Measurements from ENCODE around the gene NPL.

NPL gene

GRCh38 chr1:182782587-182782913 lies 7.0 kb upstream of the NPL start:
- TF ChIP-seq PATZ1 (CRISPR knock-in tag; IDR thresholded peaks at IDR 0.05; ENCODE audit: borderline replicate concordance) = no peak
- TF ChIP-seq GLIS3 (CRISPR knock-in tag; IDR thresholded peaks at IDR 0.05) = no peak
- no peak for TF ChIP-seq ZNF565 (CRISPR knock-in tag; conservative IDR thresholded peaks at IDR 0.05; ENCODE audit: low read depth)
- TF ChIP-seq PPARA (CRISPR knock-in tag; IDR thresholded peaks at IDR 0.05; ENCODE audit: borderline replicate concordance) = no peak
- TF ChIP-seq CSRNP3 (CRISPR knock-in tag; IDR thresholded peaks at IDR 0.05) = no peak
- TF ChIP-seq ZNF70 (CRISPR knock-in tag; IDR thresholded peaks at IDR 0.05) = no peak
- no peak for TF ChIP-seq POU6F1 (CRISPR knock-in tag; IDR thresholded peaks at IDR 0.05; ENCODE audit: borderline replicate concordance, low read depth)
- no peak for TF ChIP-seq ZNF8 (CRISPR knock-in tag; IDR thresholded peaks at IDR 0.05)
- TF ChIP-seq ZFP3 (CRISPR knock-in tag; IDR thresholded peaks at IDR 0.05) = no peak
- no peak for TF ChIP-seq TCF4 (CRISPR knock-in tag; IDR thresholded peaks at IDR 0.05; ENCODE audit: borderline replicate concordance)
- no peak for TF ChIP-seq ZC3H10 (CRISPR knock-in tag; IDR thresholded peaks at IDR 0.05)
- no peak for TF ChIP-seq TOX (CRISPR knock-in tag; IDR thresholded peaks at IDR 0.05; ENCODE audit: borderline replicate concordance)
- no peak for TF ChIP-seq CREB5 (CRISPR knock-in tag; IDR thresholded peaks at IDR 0.05; ENCODE audit: low read depth)
- TF ChIP-seq ZFP30 (CRISPR knock-in tag; IDR thresholded peaks at IDR 0.05) = no peak
- no peak for TF ChIP-seq SNAI2 (CRISPR knock-in tag; IDR thresholded peaks at IDR 0.05)
- no peak for TF ChIP-seq ISL1 (CRISPR knock-in tag; IDR thresholded peaks at IDR 0.05)
- ATAC-seq = no peak

- TF ChIP-seq OSR1 (CRISPR knock-in tag; IDR thresholded peaks at IDR 0.05) (no peak), TCF4 (CRISPR knock-in tag; IDR thresholded peaks at IDR 0.05; ENCODE audit: borderline replicate concordance) (no peak), GLIS3 (CRISPR knock-in tag; IDR thresholded peaks at IDR 0.05) (no peak), ZFP3 (CRISPR knock-in tag; IDR thresholded peaks at IDR 0.05) (no peak), CREB5 (CRISPR knock-in tag; IDR thresholded peaks at IDR 0.05; ENCODE audit: low read depth) (no peak), ZNF565 (CRISPR knock-in tag; conservative IDR thresholded peaks at IDR 0.05; ENCODE audit: low read depth) (no peak), ZFP30 (CRISPR knock-in tag; IDR thresholded peaks at IDR 0.05) (no peak), POU6F1 (CRISPR knock-in tag; IDR thresholded peaks at IDR 0.05; ENCODE audit: borderline replicate concordance, low read depth) (no peak), BACH2 (CRISPR knock-in tag; IDR thresholded peaks at IDR 0.05; ENCODE audit: borderline replicate concordance) (no peak), PPARA (CRISPR knock-in tag; IDR thresholded peaks at IDR 0.05; ENCODE audit: borderline replicate concordance) (no peak), RARB (CRISPR knock-in tag; IDR thresholded peaks at IDR 0.05) (no peak), ZNF70 (CRISPR knock-in tag; IDR thresholded peaks at IDR 0.05) (no peak), TSHZ2 (CRISPR knock-in tag; IDR thresholded peaks at IDR 0.05) (no peak), CSRNP3 (CRISPR knock-in tag; IDR thresholded peaks at IDR 0.05) (no peak), SNAI2 (CRISPR knock-in tag; IDR thresholded peaks at IDR 0.05) (no peak)
- no peak for ATAC-seq
Observed at GRCh38 chr1:182783068-182783467, 6.5 kb upstream of the NPL start.
